Endodermal cell (in vitro differentiated cells): ENCODE results near the gene NEDD4L. TPM values are rescaled to one million over a fixed set of nuclear protein-coding genes. Genes with fewer than 3 reads are reported as not detected.

Experiments
- DNase-seq: peaks from one replicate; pipeline ENCODE4 v3.0.0-alpha.2; 2017
- H3K27ac ChIP-seq: 2 replicates; pipeline ENCODE4 v1.5.1; 2013; ENCODE audit warnings: mild to moderate bottlenecking, low read depth, low read length, moderate library complexity
- H3K27me3 ChIP-seq: 2 replicates; pipeline ENCODE4 v1.6.1; 2013; ENCODE audit warnings: mild to moderate bottlenecking, low read length, moderate library complexity; ENCODE audit not compliant: insufficient read depth, control insufficient read depth, poor library complexity, severe bottlenecking
- H3K36me3 ChIP-seq: 2 replicates; pipeline ENCODE4 v1.7.0; 2013; ENCODE audit warnings: mild to moderate bottlenecking, low read length, moderate library complexity; ENCODE audit not compliant: control insufficient read depth, insufficient read depth
- H3K4me1 ChIP-seq: one replicate; pipeline ENCODE4 v1.7.0; 2013; ENCODE audit warnings: low read length; ENCODE audit not compliant: control insufficient read depth, insufficient read depth
- H3K4me3 ChIP-seq: 2 replicates; pipeline ENCODE4 v1.5.1; 2013; ENCODE audit warnings: mild to moderate bottlenecking, low read length, moderate library complexity
- H3K9ac ChIP-seq: 2 replicates; pipeline ENCODE4 v1.6.1; 2013; ENCODE audit warnings: mild to moderate bottlenecking, low read length, moderate library complexity; ENCODE audit not compliant: poor library complexity, severe bottlenecking; ENCODE audit errors: extremely low read depth
- H3K9me3 ChIP-seq: 2 replicates; pipeline ENCODE4 v1.6.1; 2013; ENCODE audit warnings: mild to moderate bottlenecking, low read length, moderate library complexity; ENCODE audit not compliant: control insufficient read depth
- H3K27ac Mint-ChIP-seq: 2 replicates; pipeline ENCODE4 v1.8.0; 2020; ENCODE audit warnings: mixed read lengths
- H3K27me3 Mint-ChIP-seq: 2 replicates; pipeline ENCODE4 v1.8.0; 2021; ENCODE audit warnings: mild to moderate bottlenecking, mixed read lengths; ENCODE audit not compliant: insufficient read depth
- H3K36me3 Mint-ChIP-seq: 2 replicates; pipeline ENCODE4 v1.8.0; 2020; ENCODE audit warnings: low read depth, mixed read lengths
- H3K4me1 Mint-ChIP-seq: 2 replicates; pipeline ENCODE4 v1.8.0; 2020; ENCODE audit warnings: mixed read lengths
- H3K4me3 Mint-ChIP-seq: 2 replicates; pipeline ENCODE4 v1.8.0; 2020; ENCODE audit warnings: mild to moderate bottlenecking, moderate library complexity, mixed read lengths
- H3K9me3 Mint-ChIP-seq: 2 replicates; pipeline ENCODE4 v1.8.0; 2020; ENCODE audit warnings: mild to moderate bottlenecking, mixed read lengths
- whole genome bisulfite sequencing, 2 experiments: methylation state at CpG; one replicate each; pipeline versions ENCODE4 v1.1.5 to v1.1.7; 2013; ENCODE audit warnings: missing lambda C conversion rate in 2 of 2, mixed read lengths in 1 of 2; ENCODE audit not compliant: insufficient coverage in 1 of 2, insufficient read length in 1 of 2; 5-methylcytosine and 5-hydroxymethylcytosine counted together
- total RNA-seq, 2 donors: library from RNA; stranded (reverse); fragmentation: NEBNext Ultra II Directional in 1 of 2; extraction: Animal tissue kit (Norgen Biotek cat#: 25700) in 1 of 2; gene quantifications; 2 replicates in 1 of 2; 3 replicates in 1 of 2; pipeline ENCODE4 v1.2.1, GENCODE V29; 2021
- TF ChIP-seq, protein P1 (sequence below): fragments of 200-600 bp; sonication (generic); conservative IDR thresholded peaks from 2 replicates; pipeline ENCODE4 v1.5.0; 2021; ENCODE audit warnings: antibody characterized with exemption, mild to moderate bottlenecking

NEDD4L gene
- total RNA-seq, 2 donors from 2014 or later, result 70.5 to 75.3 TPM

DNA sequence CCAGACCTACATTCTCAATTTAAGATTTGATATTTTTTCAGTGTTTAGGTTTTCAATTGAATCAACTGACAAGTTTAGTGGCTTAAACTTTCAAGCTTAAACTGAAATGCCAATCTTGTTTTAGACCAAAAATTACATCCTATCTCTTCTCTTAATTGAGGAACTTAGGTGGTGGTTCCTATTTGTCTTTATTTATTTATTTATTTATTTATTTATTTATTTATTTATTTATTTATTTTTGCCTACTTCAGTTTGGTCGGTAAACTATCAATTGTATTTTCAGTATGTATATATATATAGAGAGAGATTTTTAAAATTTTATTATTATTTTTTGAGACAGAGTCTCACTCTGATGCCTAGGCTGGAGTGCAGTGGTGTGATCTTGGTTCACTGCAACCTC, 68.1 kb downstream of the NEDD4L start:
- Histone ChIP-seq H3K27ac (no peak overlapping the region), H3K27me3 (peaks cover 42% of the 10 kb centered on the region), H3K9ac (no peak overlapping the region), H3K4me1 (no peaks in the 10 kb centered on the region), H3K9me3 (no peaks in the 10 kb centered on the region), H3K36me3 (no peaks in the 10 kb centered on the region), H3K4me3 (no peak overlapping the region)
- no peak overlapping the region for H3K4me3 Mint-ChIP-seq
- TF ChIP-seq, protein P1, sequence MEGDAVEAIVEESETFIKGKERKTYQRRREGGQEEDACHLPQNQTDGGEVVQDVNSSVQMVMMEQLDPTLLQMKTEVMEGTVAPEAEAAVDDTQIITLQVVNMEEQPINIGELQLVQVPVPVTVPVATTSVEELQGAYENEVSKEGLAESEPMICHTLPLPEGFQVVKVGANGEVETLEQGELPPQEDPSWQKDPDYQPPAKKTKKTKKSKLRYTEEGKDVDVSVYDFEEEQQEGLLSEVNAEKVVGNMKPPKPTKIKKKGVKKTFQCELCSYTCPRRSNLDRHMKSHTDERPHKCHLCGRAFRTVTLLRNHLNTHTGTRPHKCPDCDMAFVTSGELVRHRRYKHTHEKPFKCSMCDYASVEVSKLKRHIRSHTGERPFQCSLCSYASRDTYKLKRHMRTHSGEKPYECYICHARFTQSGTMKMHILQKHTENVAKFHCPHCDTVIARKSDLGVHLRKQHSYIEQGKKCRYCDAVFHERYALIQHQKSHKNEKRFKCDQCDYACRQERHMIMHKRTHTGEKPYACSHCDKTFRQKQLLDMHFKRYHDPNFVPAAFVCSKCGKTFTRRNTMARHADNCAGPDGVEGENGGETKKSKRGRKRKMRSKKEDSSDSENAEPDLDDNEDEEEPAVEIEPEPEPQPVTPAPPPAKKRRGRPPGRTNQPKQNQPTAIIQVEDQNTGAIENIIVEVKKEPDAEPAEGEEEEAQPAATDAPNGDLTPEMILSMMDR, result no peak
- H3K36me3 Mint-ChIP-seq, result peaks cover 4% of the 10 kb centered on the region
- no CpG with 5 or more reads among the region's 1 CpG for WGBS, 2 experiments
- H3K27ac Mint-ChIP-seq, result no peak overlapping the region
- H3K4me1 Mint-ChIP-seq, result peaks cover 20% of the 10 kb centered on the region
- DNase-seq, result no peak
- no peaks in the 10 kb centered on the region for H3K9me3 Mint-ChIP-seq
- H3K27me3 Mint-ChIP-seq, result peaks cover 58% of the 10 kb centered on the region

DNA sequence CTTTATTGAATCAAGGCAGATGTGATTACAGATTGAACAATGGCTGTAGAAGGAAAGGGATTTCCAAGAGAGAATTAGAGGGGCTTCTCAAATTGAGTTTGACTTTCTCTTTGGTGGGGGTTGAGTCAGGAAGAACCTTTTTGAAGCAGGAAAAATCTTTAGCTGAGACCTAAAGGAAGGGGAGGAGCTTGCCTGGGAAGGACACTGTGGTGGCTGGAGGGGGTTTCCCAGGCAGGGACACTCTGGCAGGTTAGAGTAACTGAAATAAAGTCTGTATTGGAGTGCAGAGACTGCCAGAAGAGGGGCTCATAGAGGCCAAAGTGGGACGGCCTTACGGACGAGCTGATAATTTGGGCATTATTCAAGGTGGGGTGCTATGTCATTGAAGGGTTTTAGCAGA, 69.3 kb downstream of the NEDD4L start:
- WGBS, 2 experiments, result 93% methylated on average over 3 of the region's 3 CpGs; no CpG with 5 or more reads in 1 of the 2 experiments
- Mint-ChIP-seq H3K4me3 (no peak overlapping the region), H3K27me3 (peaks cover 68% of the 10 kb centered on the region), H3K36me3 (no peaks in the 10 kb centered on the region), H3K27ac (no peak overlapping the region), H3K9me3 (no peaks in the 10 kb centered on the region), H3K4me1 (peaks cover 20% of the 10 kb centered on the region)
- H3K4me1 ChIP-seq, result no peaks in the 10 kb centered on the region
- peaks cover 53% of the 10 kb centered on the region for H3K27me3 ChIP-seq
- H3K9ac ChIP-seq, result no peak overlapping the region
- no peaks in the 10 kb centered on the region for H3K9me3 ChIP-seq
- TF ChIP-seq, protein P1, result no peak
- no peaks in the 10 kb centered on the region for H3K36me3 ChIP-seq
- no peak overlapping the region for H3K27ac ChIP-seq
- no peak overlapping the region for H3K4me3 ChIP-seq
- no peak for DNase-seq

DNA sequence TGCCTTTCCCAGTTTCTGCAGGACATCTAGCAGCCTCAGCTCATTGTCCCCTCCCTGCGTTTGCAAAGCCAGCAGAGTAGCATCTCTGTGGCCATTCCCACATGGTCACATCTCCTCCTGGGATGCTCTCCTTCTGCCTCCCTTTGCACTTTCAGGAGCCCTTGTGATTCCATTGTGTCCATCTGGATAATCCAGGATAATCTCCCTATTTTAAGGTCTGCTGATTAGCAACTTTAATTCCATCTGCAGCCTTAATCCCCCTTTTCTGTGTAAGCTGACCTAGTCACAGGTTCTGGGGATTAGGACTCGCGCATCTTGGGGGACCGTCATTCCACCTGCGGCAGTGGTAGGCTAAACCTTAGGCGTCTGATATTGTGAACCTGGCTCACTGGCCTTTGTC, 70.7 kb downstream of the NEDD4L start:
- H3K9me3 Mint-ChIP-seq, result no peaks in the 10 kb centered on the region
- Histone ChIP-seq H3K9me3 (no peaks in the 10 kb centered on the region), H3K4me1 (peaks cover 4% of the 10 kb centered on the region), H3K4me3 (no peak overlapping the region), H3K9ac (no peak overlapping the region), H3K36me3 (no peaks in the 10 kb centered on the region), H3K27me3 (peaks cover 57% of the 10 kb centered on the region), H3K27ac (no peak overlapping the region)
- peaks cover 76% of the 10 kb centered on the region for H3K27me3 Mint-ChIP-seq
- H3K4me3 Mint-ChIP-seq, result no peak overlapping the region
- WGBS, 2 experiments, result 69 to 83% methylated on average over 6 of the region's 6 CpGs
- H3K4me1 Mint-ChIP-seq, result peaks cover 23% of the 10 kb centered on the region
- no peaks in the 10 kb centered on the region for H3K36me3 Mint-ChIP-seq
- TF ChIP-seq, protein P1, result no peak
- no peak for DNase-seq
- peak overlapping the region; percentile 40 for H3K27ac Mint-ChIP-seq
